ENCODE results near the gene JAKMIP2.

DNA sequence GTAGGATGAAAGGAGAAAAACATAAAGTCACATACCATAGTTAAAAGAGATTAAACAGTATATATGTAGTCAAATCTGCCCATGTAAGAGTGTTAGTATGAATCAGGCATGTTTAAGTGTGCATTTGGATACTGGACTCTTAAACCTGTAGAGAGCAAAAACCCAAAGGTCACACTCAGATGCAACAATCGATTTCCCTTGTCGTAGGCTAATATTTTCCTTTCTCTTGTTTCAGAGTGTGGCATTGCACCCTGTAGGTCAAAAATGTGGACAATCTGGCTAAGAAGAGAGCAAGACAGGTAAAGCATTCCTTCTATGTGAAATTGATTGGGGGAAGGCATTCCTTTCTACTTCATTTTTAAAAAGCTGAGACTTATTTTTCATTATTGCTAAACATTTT is 8.9 kb downstream of the JAKMIP2 start:
- TF ChIP-seq TAF1 (IDR thresholded peaks at IDR 0.05; ENCODE audit: borderline replicate concordance, low read depth, low read length) (no peak), RB1 (IDR thresholded peaks at IDR 0.05; ENCODE audit: borderline replicate concordance) (no peak), ESRRA (IDR thresholded peaks at IDR 0.05; ENCODE audit: low read length) (no peak), POLR2A (IDR thresholded peaks at IDR 0.05; ENCODE audit: low read depth, low read length) (no peak), ZNF274 (IDR thresholded peaks at IDR 0.05; ENCODE audit: insufficient read depth, insufficient read length) (no peak), EZH2 (IDR thresholded peaks at IDR 0.05; ENCODE audit: borderline replicate concordance, control insufficient read depth, low read depth, low read length) (no peak), JUND (IDR thresholded peaks at IDR 0.05; ENCODE audit: low read depth, low read length) (no peak), TARDBP (IDR thresholded peaks at IDR 0.05; ENCODE audit: borderline replicate concordance) (no peak), ZNF384 (IDR thresholded peaks at IDR 0.05; ENCODE audit: borderline replicate concordance, low read depth, low read length) (no peak), SMAD1 (IDR thresholded peaks at IDR 0.05; ENCODE audit: low read depth, partially characterized antibody) (no peak)
- TF ChIP-seq, protein P1, sequence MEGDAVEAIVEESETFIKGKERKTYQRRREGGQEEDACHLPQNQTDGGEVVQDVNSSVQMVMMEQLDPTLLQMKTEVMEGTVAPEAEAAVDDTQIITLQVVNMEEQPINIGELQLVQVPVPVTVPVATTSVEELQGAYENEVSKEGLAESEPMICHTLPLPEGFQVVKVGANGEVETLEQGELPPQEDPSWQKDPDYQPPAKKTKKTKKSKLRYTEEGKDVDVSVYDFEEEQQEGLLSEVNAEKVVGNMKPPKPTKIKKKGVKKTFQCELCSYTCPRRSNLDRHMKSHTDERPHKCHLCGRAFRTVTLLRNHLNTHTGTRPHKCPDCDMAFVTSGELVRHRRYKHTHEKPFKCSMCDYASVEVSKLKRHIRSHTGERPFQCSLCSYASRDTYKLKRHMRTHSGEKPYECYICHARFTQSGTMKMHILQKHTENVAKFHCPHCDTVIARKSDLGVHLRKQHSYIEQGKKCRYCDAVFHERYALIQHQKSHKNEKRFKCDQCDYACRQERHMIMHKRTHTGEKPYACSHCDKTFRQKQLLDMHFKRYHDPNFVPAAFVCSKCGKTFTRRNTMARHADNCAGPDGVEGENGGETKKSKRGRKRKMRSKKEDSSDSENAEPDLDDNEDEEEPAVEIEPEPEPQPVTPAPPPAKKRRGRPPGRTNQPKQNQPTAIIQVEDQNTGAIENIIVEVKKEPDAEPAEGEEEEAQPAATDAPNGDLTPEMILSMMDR (IDR thresholded peaks at IDR 0.05 in 2 of 3, conservative IDR thresholded peaks at IDR 0.05 in 1 of 3; ENCODE audit: control insufficient read depth in 2 of 3, extremely low read depth in 1 of 3, insufficient read depth in 1 of 3, low read depth in 3 of 3, low read length in 3 of 3): no peak
- TF ChIP-seq, protein P2, sequence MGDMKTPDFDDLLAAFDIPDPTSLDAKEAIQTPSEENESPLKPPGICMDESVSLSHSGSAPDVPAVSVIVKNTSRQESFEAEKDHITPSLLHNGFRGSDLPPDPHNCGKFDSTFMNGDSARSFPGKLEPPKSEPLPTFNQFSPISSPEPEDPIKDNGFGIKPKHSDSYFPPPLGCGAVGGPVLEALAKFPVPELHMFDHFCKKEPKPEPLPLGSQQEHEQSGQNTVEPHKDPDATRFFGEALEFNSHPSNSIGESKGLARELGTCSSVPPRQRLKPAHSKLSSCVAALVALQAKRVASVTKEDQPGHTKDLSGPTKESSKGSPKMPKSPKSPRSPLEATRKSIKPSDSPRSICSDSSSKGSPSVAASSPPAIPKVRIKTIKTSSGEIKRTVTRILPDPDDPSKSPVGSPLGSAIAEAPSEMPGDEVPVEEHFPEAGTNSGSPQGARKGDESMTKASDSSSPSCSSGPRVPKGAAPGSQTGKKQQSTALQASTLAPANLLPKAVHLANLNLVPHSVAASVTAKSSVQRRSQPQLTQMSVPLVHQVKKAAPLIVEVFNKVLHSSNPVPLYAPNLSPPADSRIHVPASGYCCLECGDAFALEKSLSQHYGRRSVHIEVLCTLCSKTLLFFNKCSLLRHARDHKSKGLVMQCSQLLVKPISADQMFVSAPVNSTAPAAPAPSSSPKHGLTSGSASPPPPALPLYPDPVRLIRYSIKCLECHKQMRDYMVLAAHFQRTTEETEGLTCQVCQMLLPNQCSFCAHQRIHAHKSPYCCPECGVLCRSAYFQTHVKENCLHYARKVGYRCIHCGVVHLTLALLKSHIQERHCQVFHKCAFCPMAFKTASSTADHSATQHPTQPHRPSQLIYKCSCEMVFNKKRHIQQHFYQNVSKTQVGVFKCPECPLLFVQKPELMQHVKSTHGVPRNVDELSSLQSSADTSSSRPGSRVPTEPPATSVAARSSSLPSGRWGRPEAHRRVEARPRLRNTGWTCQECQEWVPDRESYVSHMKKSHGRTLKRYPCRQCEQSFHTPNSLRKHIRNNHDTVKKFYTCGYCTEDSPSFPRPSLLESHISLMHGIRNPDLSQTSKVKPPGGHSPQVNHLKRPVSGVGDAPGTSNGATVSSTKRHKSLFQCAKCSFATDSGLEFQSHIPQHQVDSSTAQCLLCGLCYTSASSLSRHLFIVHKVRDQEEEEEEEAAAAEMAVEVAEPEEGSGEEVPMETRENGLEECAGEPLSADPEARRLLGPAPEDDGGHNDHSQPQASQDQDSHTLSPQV (IDR thresholded peaks at IDR 0.05): no peak
- TF ChIP-seq, protein P3, sequence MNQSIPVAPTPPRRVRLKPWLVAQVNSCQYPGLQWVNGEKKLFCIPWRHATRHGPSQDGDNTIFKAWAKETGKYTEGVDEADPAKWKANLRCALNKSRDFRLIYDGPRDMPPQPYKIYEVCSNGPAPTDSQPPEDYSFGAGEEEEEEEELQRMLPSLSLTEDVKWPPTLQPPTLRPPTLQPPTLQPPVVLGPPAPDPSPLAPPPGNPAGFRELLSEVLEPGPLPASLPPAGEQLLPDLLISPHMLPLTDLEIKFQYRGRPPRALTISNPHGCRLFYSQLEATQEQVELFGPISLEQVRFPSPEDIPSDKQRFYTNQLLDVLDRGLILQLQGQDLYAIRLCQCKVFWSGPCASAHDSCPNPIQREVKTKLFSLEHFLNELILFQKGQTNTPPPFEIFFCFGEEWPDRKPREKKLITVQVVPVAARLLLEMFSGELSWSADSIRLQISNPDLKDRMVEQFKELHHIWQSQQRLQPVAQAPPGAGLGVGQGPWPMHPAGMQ (IDR thresholded peaks at IDR 0.05; ENCODE audit: borderline replicate concordance): no peak
- TF ChIP-seq, protein P4, sequence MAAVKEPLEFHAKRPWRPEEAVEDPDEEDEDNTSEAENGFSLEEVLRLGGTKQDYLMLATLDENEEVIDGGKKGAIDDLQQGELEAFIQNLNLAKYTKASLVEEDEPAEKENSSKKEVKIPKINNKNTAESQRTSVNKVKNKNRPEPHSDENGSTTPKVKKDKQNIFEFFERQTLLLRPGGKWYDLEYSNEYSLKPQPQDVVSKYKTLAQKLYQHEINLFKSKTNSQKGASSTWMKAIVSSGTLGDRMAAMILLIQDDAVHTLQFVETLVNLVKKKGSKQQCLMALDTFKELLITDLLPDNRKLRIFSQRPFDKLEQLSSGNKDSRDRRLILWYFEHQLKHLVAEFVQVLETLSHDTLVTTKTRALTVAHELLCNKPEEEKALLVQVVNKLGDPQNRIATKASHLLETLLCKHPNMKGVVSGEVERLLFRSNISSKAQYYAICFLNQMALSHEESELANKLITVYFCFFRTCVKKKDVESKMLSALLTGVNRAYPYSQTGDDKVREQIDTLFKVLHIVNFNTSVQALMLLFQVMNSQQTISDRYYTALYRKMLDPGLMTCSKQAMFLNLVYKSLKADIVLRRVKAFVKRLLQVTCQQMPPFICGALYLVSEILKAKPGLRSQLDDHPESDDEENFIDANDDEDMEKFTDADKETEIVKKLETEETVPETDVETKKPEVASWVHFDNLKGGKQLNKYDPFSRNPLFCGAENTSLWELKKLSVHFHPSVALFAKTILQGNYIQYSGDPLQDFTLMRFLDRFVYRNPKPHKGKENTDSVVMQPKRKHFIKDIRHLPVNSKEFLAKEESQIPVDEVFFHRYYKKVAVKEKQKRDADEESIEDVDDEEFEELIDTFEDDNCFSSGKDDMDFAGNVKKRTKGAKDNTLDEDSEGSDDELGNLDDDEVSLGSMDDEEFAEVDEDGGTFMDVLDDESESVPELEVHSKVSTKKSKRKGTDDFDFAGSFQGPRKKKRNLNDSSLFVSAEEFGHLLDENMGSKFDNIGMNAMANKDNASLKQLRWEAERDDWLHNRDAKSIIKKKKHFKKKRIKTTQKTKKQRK (IDR thresholded peaks at IDR 0.05; ENCODE audit: low read depth, low read length): no peak

Measured in GM12878 (cell line).